Fibroblast of pulmonary artery (primary cell): ENCODE measurements around the gene MPP7.

Source experiments
- DNase-seq: peaks from one replicate; pipeline ENCODE4 v3.0.0-alpha.2; 2010; ENCODE audit warnings: low read depth
- H3K4me3 ChIP-seq: replicated peaks from 2 replicates; pipeline ENCODE4 v1.5.1; 2011; ENCODE audit warnings: low read depth, mild to moderate bottlenecking, control low read depth, low read length, moderate library complexity
- TF ChIP-seq, protein P1 (sequence below): IDR thresholded peaks from 2 replicates; pipeline ENCODE4 v1.5.1; 2011; ENCODE audit warnings: mild to moderate bottlenecking, control low read depth, low read length, inconsistent platforms; ENCODE audit errors: missing control alignments

The MPP7 gene

DNA sequence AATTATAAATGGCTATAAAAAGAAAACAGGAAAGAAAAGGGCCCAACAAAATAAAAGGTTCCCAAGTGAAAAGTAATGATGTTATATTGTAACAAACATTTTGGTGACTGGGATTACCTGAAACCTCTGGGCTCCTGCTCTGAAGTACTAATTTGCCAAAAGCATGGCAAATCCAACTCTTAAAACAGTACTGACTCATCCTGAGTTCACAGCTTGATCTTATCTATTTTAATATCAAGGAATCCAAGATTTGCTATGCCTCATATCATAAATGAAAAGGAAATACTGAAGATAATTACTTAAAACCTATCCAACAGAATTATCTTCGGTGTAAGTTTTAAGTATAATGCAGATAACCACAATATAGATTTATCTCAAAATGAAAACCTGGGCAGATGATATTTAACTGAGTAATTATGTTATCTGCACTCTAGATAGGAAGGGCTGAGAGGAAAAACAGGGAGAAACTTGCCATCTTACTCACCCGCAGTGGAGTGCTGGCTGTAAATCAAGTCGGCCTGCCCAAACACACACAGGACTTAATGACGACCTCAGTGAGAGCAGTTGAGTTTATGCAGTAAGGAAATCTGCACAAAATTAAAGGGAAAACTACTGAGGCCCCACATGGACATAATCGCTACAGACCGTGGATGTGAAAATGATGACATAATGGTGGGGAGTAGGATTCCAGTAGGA lies 48.4 kb downstream of the MPP7 start:
- DNase-seq: peak; percentile 25
- TF ChIP-seq, protein P1, sequence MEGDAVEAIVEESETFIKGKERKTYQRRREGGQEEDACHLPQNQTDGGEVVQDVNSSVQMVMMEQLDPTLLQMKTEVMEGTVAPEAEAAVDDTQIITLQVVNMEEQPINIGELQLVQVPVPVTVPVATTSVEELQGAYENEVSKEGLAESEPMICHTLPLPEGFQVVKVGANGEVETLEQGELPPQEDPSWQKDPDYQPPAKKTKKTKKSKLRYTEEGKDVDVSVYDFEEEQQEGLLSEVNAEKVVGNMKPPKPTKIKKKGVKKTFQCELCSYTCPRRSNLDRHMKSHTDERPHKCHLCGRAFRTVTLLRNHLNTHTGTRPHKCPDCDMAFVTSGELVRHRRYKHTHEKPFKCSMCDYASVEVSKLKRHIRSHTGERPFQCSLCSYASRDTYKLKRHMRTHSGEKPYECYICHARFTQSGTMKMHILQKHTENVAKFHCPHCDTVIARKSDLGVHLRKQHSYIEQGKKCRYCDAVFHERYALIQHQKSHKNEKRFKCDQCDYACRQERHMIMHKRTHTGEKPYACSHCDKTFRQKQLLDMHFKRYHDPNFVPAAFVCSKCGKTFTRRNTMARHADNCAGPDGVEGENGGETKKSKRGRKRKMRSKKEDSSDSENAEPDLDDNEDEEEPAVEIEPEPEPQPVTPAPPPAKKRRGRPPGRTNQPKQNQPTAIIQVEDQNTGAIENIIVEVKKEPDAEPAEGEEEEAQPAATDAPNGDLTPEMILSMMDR: no peak
- no peak overlapping the region for H3K4me3 ChIP-seq

GRCh38 chr10:28253169-28253785 lies 49.6 kb downstream of the MPP7 start:
- no peak overlapping the region for H3K4me3 ChIP-seq
- TF ChIP-seq, protein P1: no peak
- no peak for DNase-seq
